ENCODE measurements around the gene CUL4B. TPM values are rescaled to one million over a fixed set of nuclear protein-coding genes. Genes with fewer than 3 reads are reported as not detected.

Gene CUL4B
- total and polyA plus RNA-seq, 11 donors: 7.5 to 28.5 (median 19.1) TPM

GRCh38 chrX:120485638-120486520 is 74.9 kb downstream of the CUL4B start:
- Histone ChIP-seq H3K27ac (peak overlapping the region; percentile 75 to 96 (median 88)), H3K4me1 (peaks cover 0 to 9% (median 0%) of the 10 kb centered on the region in 12 donors), H3K4me3 (peak overlapping the region; percentile 19 to 64 (median 51)), H3K36me3 (no peaks in the 10 kb centered on the region), H3K9me3 (no peaks in the 10 kb centered on the region), H3K27me3 (no peaks in the 10 kb centered on the region)
- TF ChIP-seq POLR2A (IDR thresholded peaks at IDR 0.05) (no peak), CTCF (IDR thresholded peaks at IDR 0.05) (peak; percentile 34 to 67 (median 52))
- 2 to 31% (median 14%) methylated on average over 32 to 39 of the region's 39 CpGs for WGBS, 4 donors
- ATAC-seq (peak; percentile 90 to 96 (median 93)), DNase-seq (peak; percentile 74 to 87 (median 79))
- intact Hi-C loops (cut with DNase I): loop anchor here in 1 of 10 donors (2.0 kb wide), 1 partner anchor 75 kb away; the partner anchor contains the start of gene CUL4B

- H3K9me3 ChIP-seq: no peaks in the 10 kb centered on the region
- ATAC-seq (no peak), DNase-seq (no peak)
- H3K27me3 ChIP-seq: peaks cover 0 to 1% (median 0%) of the 10 kb centered on the region in 9 donors
- intact Hi-C loops (cut with DNase I): no loop called here
- 67 to 84% (median 79%) methylated on average over 3 of the region's 3 CpGs for WGBS, 4 donors
- no peaks in the 10 kb centered on the region for H3K36me3 ChIP-seq
- peak overlapping the region in 11 of 12 donors; percentile 30 to 64 (median 52) for H3K4me3 ChIP-seq
- TF ChIP-seq POLR2A (IDR thresholded peaks at IDR 0.05) (no peak), CTCF (IDR thresholded peaks at IDR 0.05) (no peak)
- H3K4me1 ChIP-seq: peaks cover 0 to 9% (median 0%) of the 10 kb centered on the region in 12 donors
- H3K27ac ChIP-seq: peak overlapping the region; percentile 75 to 96 (median 88)
Measured at GRCh38 chrX:120485315-120485637, 75.5 kb downstream of the CUL4B start.

GRCh38 chrX:120477453-120477852 is 83.3 kb downstream of the CUL4B start:
- no peak overlapping the region for H3K4me3 ChIP-seq
- no peak for TF ChIP-seq CTCF (IDR thresholded peaks at IDR 0.05)
- no peak for TF ChIP-seq POLR2A (IDR thresholded peaks at IDR 0.05)
- H3K9me3 ChIP-seq: no peaks in the 10 kb centered on the region
- DNase-seq (no peak), ATAC-seq (no peak)
- WGBS, 4 donors: 72 to 86% (median 83%) methylated on average over 3 of the region's 3 CpGs
- peaks cover 0 to 10% (median 0%) of the 10 kb centered on the region in 9 donors for H3K27me3 ChIP-seq
- no peak overlapping the region for H3K27ac ChIP-seq
- intact Hi-C loops (cut with DNase I): loop anchor here in 3 of 10 donors (10.0 kb wide), 3 partner anchors 113 to 233 kb away; partner anchors contain the start of genes ATP1B4 (in 1 of the 3) and TMEM255A (in 1 of the 3)
- no peaks in the 10 kb centered on the region for H3K36me3 ChIP-seq
- H3K4me1 ChIP-seq: no peaks in the 10 kb centered on the region

- intact Hi-C loops (cut with DNase I): loop anchor here in 3 of 10 donors (10.0 kb wide), 3 partner anchors 112 to 232 kb away; partner anchors contain the start of genes ATP1B4 (in 1 of the 3) and TMEM255A (in 1 of the 3)
- WGBS, 4 donors: 64 to 81% (median 70%) methylated on average over 2 of the region's 2 CpGs
Measured at GRCh38 chrX:120476714-120477113, 84.0 kb downstream of the CUL4B start.

More at GRCh38 chrX:120476714-120477113, 84.0 kb downstream of the CUL4B start:
- Histone ChIP-seq H3K27ac (no peak overlapping the region), H3K36me3 (no peaks in the 10 kb centered on the region), H3K9me3 (no peaks in the 10 kb centered on the region), H3K27me3 (peaks cover 0 to 10% (median 0%) of the 10 kb centered on the region in 9 donors), H3K4me1 (no peaks in the 10 kb centered on the region), H3K4me3 (no peak overlapping the region)
- no peak for ATAC-seq
- DNase-seq: no peak
- no peak for TF ChIP-seq CTCF (IDR thresholded peaks at IDR 0.05)
- TF ChIP-seq POLR2A (IDR thresholded peaks at IDR 0.05): no peak
